H1 (cell line): ENCODE measurements around the gene GOLGA2. TPM values are rescaled to one million over a fixed set of nuclear protein-coding genes. Genes with fewer than 3 reads are reported as not detected.

Experiments used
- BACH1 ChIP-seq: IDR thresholded peaks from 2 replicates; pipeline ENCODE4 v1.6.1; 2012; ENCODE audit warnings: low read length, improper control_type of control experiment
- BCL11A ChIP-seq, 2 experiments: IDR thresholded peaks; one replicate each; pipeline ENCODE4 v1.6.1; 2011; ENCODE audit warnings: low read depth in 2 of 2, low read length in 2 of 2, mild to moderate bottlenecking in 2 of 2
- CTBP2 ChIP-seq: IDR thresholded peaks from 2 replicates; pipeline ENCODE4 v1.7.0; 2011; ENCODE audit warnings: borderline replicate concordance, mild to moderate bottlenecking, moderate library complexity, mixed read lengths, low read length; ENCODE audit not compliant: insufficient read depth, insufficient read length
- RFX5 ChIP-seq: IDR thresholded peaks from 2 replicates; pipeline ENCODE4 v1.6.1; 2011; ENCODE audit warnings: low read depth, low read length, improper control_type of control experiment, borderline replicate concordance
- SAP30 ChIP-seq: fragments of 300-600 bp; sonication (generic); IDR thresholded peaks from 2 replicates; pipeline ENCODE4 v1.7.1; 2012; ENCODE audit warnings: low read length, moderate library complexity, mild to moderate bottlenecking, inconsistent platforms; ENCODE audit not compliant: insufficient read depth, insufficient replicate concordance
- SIN3A ChIP-seq, 2 experiments: IDR thresholded peaks in 1 of 2; conservative IDR thresholded peaks in 1 of 2; 2 replicates each; pipeline ENCODE4 v1.6.1; 2011 to 2012; ENCODE audit warnings: low read length in 2 of 2, improper control_type of control experiment in 1 of 2, low read depth in 1 of 2, mild to moderate bottlenecking in 1 of 2
- SIRT6 ChIP-seq: IDR thresholded peaks from one replicate; pipeline ENCODE4 v1.7.1; 2012; ENCODE audit warnings: low read length, inconsistent platforms
- YY1 ChIP-seq: IDR thresholded peaks from 2 replicates; pipeline ENCODE4 v1.6.1; 2011; ENCODE audit warnings: low read depth, mild to moderate bottlenecking, low read length
- polyA plus RNA-seq, 7 experiments: library from polyadenylated mRNA; depleted of rRNA in 3 of 7; stranded (reverse) in 5 of 7; unstranded in 2 of 7; fragments of >200 nt in 5 of 7; fragments of 200-250 nt in 2 of 7; gene quantifications; 1 replicate in 5 of 7; 2 replicates in 1 of 7; 4 replicates in 1 of 7; pipeline versions ENCODE4 v1.2.1 to v1.2.3, GENCODE V29; 2011 to 2013; ENCODE audit warnings: missing spikeins in 2 of 7, mixed read lengths in 2 of 7
- total RNA-seq: library from RNA; stranded (reverse); fragmentation: NEBNext Ultra II Directional; extraction: Animal tissue kit (Norgen Biotek cat#: 25700); gene quantifications from 2 replicates; pipeline ENCODE4 v1.2.1, GENCODE V29; 2021
- TF ChIP-seq, protein P1 (sequence below): fragments of 300-600 bp; sonication (generic); IDR thresholded peaks from 2 replicates; pipeline ENCODE4 v1.7.1; 2012; ENCODE audit warnings: low read length, moderate library complexity, mild to moderate bottlenecking, inconsistent platforms; ENCODE audit not compliant: insufficient replicate concordance

GOLGA2 gene
- total and polyA plus RNA-seq, 2 of the 8 experiments (the other 6 are each of a cell fraction or from before 2014, with no cell fraction given) = 13.1 to 43.6 TPM

- TF ChIP-seq, protein P1, sequence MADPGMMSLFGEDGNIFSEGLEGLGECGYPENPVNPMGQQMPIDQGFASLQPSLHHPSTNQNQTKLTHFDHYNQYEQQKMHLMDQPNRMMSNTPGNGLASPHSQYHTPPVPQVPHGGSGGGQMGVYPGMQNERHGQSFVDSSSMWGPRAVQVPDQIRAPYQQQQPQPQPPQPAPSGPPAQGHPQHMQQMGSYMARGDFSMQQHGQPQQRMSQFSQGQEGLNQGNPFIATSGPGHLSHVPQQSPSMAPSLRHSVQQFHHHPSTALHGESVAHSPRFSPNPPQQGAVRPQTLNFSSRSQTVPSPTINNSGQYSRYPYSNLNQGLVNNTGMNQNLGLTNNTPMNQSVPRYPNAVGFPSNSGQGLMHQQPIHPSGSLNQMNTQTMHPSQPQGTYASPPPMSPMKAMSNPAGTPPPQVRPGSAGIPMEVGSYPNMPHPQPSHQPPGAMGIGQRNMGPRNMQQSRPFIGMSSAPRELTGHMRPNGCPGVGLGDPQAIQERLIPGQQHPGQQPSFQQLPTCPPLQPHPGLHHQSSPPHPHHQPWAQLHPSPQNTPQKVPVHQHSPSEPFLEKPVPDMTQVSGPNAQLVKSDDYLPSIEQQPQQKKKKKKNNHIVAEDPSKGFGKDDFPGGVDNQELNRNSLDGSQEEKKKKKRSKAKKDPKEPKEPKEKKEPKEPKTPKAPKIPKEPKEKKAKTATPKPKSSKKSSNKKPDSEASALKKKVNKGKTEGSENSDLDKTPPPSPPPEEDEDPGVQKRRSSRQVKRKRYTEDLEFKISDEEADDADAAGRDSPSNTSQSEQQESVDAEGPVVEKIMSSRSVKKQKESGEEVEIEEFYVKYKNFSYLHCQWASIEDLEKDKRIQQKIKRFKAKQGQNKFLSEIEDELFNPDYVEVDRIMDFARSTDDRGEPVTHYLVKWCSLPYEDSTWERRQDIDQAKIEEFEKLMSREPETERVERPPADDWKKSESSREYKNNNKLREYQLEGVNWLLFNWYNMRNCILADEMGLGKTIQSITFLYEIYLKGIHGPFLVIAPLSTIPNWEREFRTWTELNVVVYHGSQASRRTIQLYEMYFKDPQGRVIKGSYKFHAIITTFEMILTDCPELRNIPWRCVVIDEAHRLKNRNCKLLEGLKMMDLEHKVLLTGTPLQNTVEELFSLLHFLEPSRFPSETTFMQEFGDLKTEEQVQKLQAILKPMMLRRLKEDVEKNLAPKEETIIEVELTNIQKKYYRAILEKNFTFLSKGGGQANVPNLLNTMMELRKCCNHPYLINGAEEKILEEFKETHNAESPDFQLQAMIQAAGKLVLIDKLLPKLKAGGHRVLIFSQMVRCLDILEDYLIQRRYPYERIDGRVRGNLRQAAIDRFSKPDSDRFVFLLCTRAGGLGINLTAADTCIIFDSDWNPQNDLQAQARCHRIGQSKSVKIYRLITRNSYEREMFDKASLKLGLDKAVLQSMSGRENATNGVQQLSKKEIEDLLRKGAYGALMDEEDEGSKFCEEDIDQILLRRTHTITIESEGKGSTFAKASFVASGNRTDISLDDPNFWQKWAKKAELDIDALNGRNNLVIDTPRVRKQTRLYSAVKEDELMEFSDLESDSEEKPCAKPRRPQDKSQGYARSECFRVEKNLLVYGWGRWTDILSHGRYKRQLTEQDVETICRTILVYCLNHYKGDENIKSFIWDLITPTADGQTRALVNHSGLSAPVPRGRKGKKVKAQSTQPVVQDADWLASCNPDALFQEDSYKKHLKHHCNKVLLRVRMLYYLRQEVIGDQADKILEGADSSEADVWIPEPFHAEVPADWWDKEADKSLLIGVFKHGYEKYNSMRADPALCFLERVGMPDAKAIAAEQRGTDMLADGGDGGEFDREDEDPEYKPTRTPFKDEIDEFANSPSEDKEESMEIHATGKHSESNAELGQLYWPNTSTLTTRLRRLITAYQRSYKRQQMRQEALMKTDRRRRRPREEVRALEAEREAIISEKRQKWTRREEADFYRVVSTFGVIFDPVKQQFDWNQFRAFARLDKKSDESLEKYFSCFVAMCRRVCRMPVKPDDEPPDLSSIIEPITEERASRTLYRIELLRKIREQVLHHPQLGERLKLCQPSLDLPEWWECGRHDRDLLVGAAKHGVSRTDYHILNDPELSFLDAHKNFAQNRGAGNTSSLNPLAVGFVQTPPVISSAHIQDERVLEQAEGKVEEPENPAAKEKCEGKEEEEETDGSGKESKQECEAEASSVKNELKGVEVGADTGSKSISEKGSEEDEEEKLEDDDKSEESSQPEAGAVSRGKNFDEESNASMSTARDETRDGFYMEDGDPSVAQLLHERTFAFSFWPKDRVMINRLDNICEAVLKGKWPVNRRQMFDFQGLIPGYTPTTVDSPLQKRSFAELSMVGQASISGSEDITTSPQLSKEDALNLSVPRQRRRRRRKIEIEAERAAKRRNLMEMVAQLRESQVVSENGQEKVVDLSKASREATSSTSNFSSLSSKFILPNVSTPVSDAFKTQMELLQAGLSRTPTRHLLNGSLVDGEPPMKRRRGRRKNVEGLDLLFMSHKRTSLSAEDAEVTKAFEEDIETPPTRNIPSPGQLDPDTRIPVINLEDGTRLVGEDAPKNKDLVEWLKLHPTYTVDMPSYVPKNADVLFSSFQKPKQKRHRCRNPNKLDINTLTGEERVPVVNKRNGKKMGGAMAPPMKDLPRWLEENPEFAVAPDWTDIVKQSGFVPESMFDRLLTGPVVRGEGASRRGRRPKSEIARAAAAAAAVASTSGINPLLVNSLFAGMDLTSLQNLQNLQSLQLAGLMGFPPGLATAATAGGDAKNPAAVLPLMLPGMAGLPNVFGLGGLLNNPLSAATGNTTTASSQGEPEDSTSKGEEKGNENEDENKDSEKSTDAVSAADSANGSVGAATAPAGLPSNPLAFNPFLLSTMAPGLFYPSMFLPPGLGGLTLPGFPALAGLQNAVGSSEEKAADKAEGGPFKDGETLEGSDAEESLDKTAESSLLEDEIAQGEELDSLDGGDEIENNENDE = no peak
- TF ChIP-seq SIN3A (conservative IDR thresholded peaks at IDR 0.05 in 1 of 2, IDR thresholded peaks at IDR 0.05 in 1 of 2; ENCODE audit: low read depth in 1 of 2, low read length in 2 of 2) (peak; percentile 86 to 96), BCL11A (IDR thresholded peaks at IDR 0.05; ENCODE audit: low read depth in 2 of 2, low read length in 2 of 2) (no peak), SAP30 (peak; percentile 84), CTBP2 (no peak), SIRT6 (no peak), YY1 (peak; percentile 97), BACH1 (peak; percentile 58), RFX5 (no peak)
These were observed 46.8 kb upstream of the GOLGA2 start, which contains the start of the genes COQ4 and TRUB2 (continued) for GRCh38 chr9:128322404-128323211.
